GM12892 (cell line): ENCODE measurements around the gene PER1.

Source experiments
- POLR2A ChIP-seq: IDR thresholded peaks from 2 replicates; pipeline ENCODE4 v1.6.1; 2011; ENCODE audit warnings: low read depth, low read length, control low read depth
- POLR2AphosphoS5 ChIP-seq: IDR thresholded peaks from 2 replicates; pipeline ENCODE4 v1.6.1; 2011; ENCODE audit warnings: low read depth, low read length, control low read depth
- TAF1 ChIP-seq: IDR thresholded peaks from 2 replicates; pipeline ENCODE4 v1.6.1; 2011; ENCODE audit warnings: low read depth, mild to moderate bottlenecking, control low read depth, low read length, borderline replicate concordance

GRCh38 chr17:8185582-8186445, 33.6 kb upstream of the PER1 start:
- TF ChIP-seq POLR2AphosphoS5 = no peak
- TF ChIP-seq POLR2A = peak; percentile 62; the same call in 1 of the 2 replicates
- TF ChIP-seq TAF1 = no peak
